ENCODE results near the gene TROAP. TPM values are rescaled to one million over a fixed set of nuclear protein-coding genes. Genes with fewer than 3 reads are reported as not detected.
"Not testable (repeated sequence)": the region's sequence is repeated elsewhere in the genome, so short reads cannot be mapped to it uniquely, and the experiment has no call there.

Gene TROAP
- total and polyA plus RNA-seq, 4 donors: 0.97 to 17.5 (median 2.0) TPM; not detected in 1

GRCh38 chr12:49279706-49280159 lies 43.3 kb upstream of the TROAP start (continued):
- TF ChIP-seq MAX (IDR thresholded peaks at IDR 0.05) (no peak), SP1 (IDR thresholded peaks at IDR 0.05) (no peak), TAF1 (conservative IDR thresholded peaks at IDR 0.05) (no peak), RAD21 (IDR thresholded peaks at IDR 0.05) (no peak), HNF4A (conservative IDR thresholded peaks at IDR 0.05) (no peak)

- not testable (repeated sequence) for H3K9ac ChIP-seq (ENCODE audit: low read depth in 1 of 2, low read length in 2 of 2); H3K4me3 ChIP-seq (ENCODE audit: low read depth in 1 of 3, low read length in 3 of 3); H3K9me3 ChIP-seq (ENCODE audit: control insufficient read depth in 4 of 4, low read length in 3 of 4); H3K4me1 ChIP-seq (ENCODE audit: control insufficient read depth in 4 of 4, insufficient read depth in 4 of 4, low read length in 3 of 4); H3K36me3 ChIP-seq (ENCODE audit: control insufficient read depth in 4 of 4, insufficient read depth in 3 of 4, low read depth in 1 of 4, low read length in 3 of 4); DNase-seq (ENCODE audit: low spot score); H3K27me3 ChIP-seq (ENCODE audit: control insufficient read depth in 4 of 4, insufficient read depth in 4 of 4, low read length in 3 of 4); H3K27ac ChIP-seq (ENCODE audit: low read depth in 1 of 2, low read length in 2 of 2)
- WGBS: 87% methylated on average over 6 of the region's 6 CpGs
These were observed 42.5 kb upstream of the TROAP start for GRCh38 chr12:49280545-49280944.

- Histone ChIP-seq H3K9ac (ENCODE audit: low read depth in 1 of 2, low read length in 2 of 2) (no peak overlapping the region), H3K9me3 (ENCODE audit: control insufficient read depth in 4 of 4, low read length in 3 of 4) (no peaks in the 10 kb centered on the region), H3K4me1 (ENCODE audit: control insufficient read depth in 4 of 4, insufficient read depth in 4 of 4, low read length in 3 of 4) (peaks cover 0 to 3% (median 0%) of the 10 kb centered on the region in 4 donors), H3K36me3 (ENCODE audit: control insufficient read depth in 4 of 4, insufficient read depth in 3 of 4, low read depth in 1 of 4, low read length in 3 of 4) (no peaks in the 10 kb centered on the region), H3K27me3 (ENCODE audit: control insufficient read depth in 4 of 4, insufficient read depth in 4 of 4, low read length in 3 of 4) (peaks cover 0 to 6% (median 0%) of the 10 kb centered on the region in 4 donors), H3K27ac (ENCODE audit: low read depth in 1 of 2, low read length in 2 of 2) (no peak overlapping the region), H3K4me3 (ENCODE audit: low read depth in 1 of 3, low read length in 3 of 3) (no peak overlapping the region)
- 88% methylated on average over 5 of the region's 5 CpGs for WGBS
- no peak for DNase-seq (ENCODE audit: low spot score)
- TF ChIP-seq FOXA1 (IDR thresholded peaks at IDR 0.05) (no peak), YY1 (IDR thresholded peaks at IDR 0.05) (no peak), RAD21 (IDR thresholded peaks at IDR 0.05) (no peak), HNF4G (IDR thresholded peaks at IDR 0.05) (no peak), REST (IDR thresholded peaks at IDR 0.05) (no peak), NR2F2 (IDR thresholded peaks at IDR 0.05) (no peak), GABPA (IDR thresholded peaks at IDR 0.05 in 1 of 2, conservative IDR thresholded peaks at IDR 0.05 in 1 of 2) (no peak)
These were observed 40.8 kb upstream of the TROAP start for GRCh38 chr12:49282302-49282701.

GRCh38 chr12:49282740-49283375 lies 40.2 kb upstream of the TROAP start:
- H3K9me3 ChIP-seq (ENCODE audit: control insufficient read depth in 4 of 4, low read length in 3 of 4); H3K4me3 ChIP-seq (ENCODE audit: low read depth in 1 of 3, low read length in 3 of 3); H3K27ac ChIP-seq (ENCODE audit: low read depth in 1 of 2, low read length in 2 of 2); H3K27me3 ChIP-seq (ENCODE audit: control insufficient read depth in 4 of 4, insufficient read depth in 4 of 4, low read length in 3 of 4); H3K4me1 ChIP-seq (ENCODE audit: control insufficient read depth in 4 of 4, insufficient read depth in 4 of 4, low read length in 3 of 4); DNase-seq (ENCODE audit: low spot score); H3K9ac ChIP-seq (ENCODE audit: low read depth in 1 of 2, low read length in 2 of 2); H3K36me3 ChIP-seq (ENCODE audit: control insufficient read depth in 4 of 4, insufficient read depth in 3 of 4, low read depth in 1 of 4, low read length in 3 of 4): not testable (repeated sequence)
- WGBS: 53% methylated on average over 2 of the region's 6 CpGs

All from liver (tissue), 9 donors.